Cardiac septum (tissue), 1 donor: ENCODE measurements around the gene ITPK1. TPM values are rescaled to one million over a fixed set of nuclear protein-coding genes. Genes with fewer than 3 reads are reported as not detected.

Experiments
- DNase-seq: peaks from one replicate; pipeline ENCODE4 v3.0.0-alpha.2; 2020; ENCODE audit warnings: low spot score
- intact Hi-C: fragments of 100-400 bp; cut with DNase I; formaldehyde crosslinking; loops from one replicate; pipeline ENCODE4 v1.14.0; 2022
- total RNA-seq: library from RNA; stranded (reverse); fragmentation: NEBNext Ultra II Directional; extraction: Animal tissue kit (Norgen Biotek cat#: 25700); gene quantifications from one replicate; pipeline ENCODE4 v1.2.1, GENCODE V29; 2021
- donor health status: DM: no; HTN: no; CAD: no.

ITPK1 gene
- total RNA-seq, 1 donor from 2014 or later, result 77.1 TPM

- intact Hi-C loops, result no loop called here
- DNase-seq, result no peak
Measured at GRCh38 chr14:92941531-92941930, 174.2 kb downstream of the ITPK1 start.

- intact Hi-C loops, result no loop called here
- DNase-seq, result no peak
Measured at GRCh38 chr14:92940543-92940942, 175.2 kb downstream of the ITPK1 start.

- no peak for DNase-seq
- intact Hi-C loops, result no loop called here
Measured at GRCh38 chr14:92939699-92940098, 176.0 kb downstream of the ITPK1 start.

GRCh38 chr14:92938890-92939671, 176.6 kb downstream of the ITPK1 start:
- DNase-seq, result no peak
- intact Hi-C loops, result no loop called here

GRCh38 chr14:92938235-92938875, 177.4 kb downstream of the ITPK1 start:
- intact Hi-C loops, result no loop called here
- DNase-seq, result no peak

- intact Hi-C loops, result no loop called here
- no peak for DNase-seq
Measured at GRCh38 chr14:92937051-92937937, 178.4 kb downstream of the ITPK1 start.

GRCh38 chr14:92936085-92936484, 179.6 kb downstream of the ITPK1 start:
- intact Hi-C loops, result no loop called here
- DNase-seq, result no peak

- no peak for DNase-seq
- intact Hi-C loops, result no loop called here
Measured at GRCh38 chr14:92935446-92935845, 180.3 kb downstream of the ITPK1 start.

- DNase-seq, result no peak
- intact Hi-C loops, result no loop called here
Measured at GRCh38 chr14:92934196-92935085, 181.3 kb downstream of the ITPK1 start.

- intact Hi-C loops, result no loop called here
- DNase-seq, result no peak
Measured at GRCh38 chr14:92933481-92933880, 182.2 kb downstream of the ITPK1 start.

GRCh38 chr14:92932448-92933395, 183.0 kb downstream of the ITPK1 start:
- intact Hi-C loops, result no loop called here
- no peak for DNase-seq

- DNase-seq, result no peak
- intact Hi-C loops, result no loop called here
Measured at GRCh38 chr14:92931681-92932447, 183.9 kb downstream of the ITPK1 start.

- DNase-seq, result no peak
- intact Hi-C loops, result no loop called here
Measured at GRCh38 chr14:92930737-92931602, 184.8 kb downstream of the ITPK1 start.

GRCh38 chr14:92929689-92930608, 185.8 kb downstream of the ITPK1 start:
- DNase-seq, result no peak
- intact Hi-C loops, result no loop called here

GRCh38 chr14:92928961-92929688, 186.6 kb downstream of the ITPK1 start:
- DNase-seq, result no peak
- intact Hi-C loops, result no loop called here
